ENCODE results near the gene ADARB2.

The ADARB2 gene

GRCh38 chr10:1613511-1613910 is 123.8 kb downstream of the ADARB2 start:
- no peak for DNase-seq (ENCODE audit: low spot score)

GRCh38 chr10:1612908-1613307 is 124.4 kb downstream of the ADARB2 start:
- no peak for DNase-seq (ENCODE audit: low spot score)

DNA sequence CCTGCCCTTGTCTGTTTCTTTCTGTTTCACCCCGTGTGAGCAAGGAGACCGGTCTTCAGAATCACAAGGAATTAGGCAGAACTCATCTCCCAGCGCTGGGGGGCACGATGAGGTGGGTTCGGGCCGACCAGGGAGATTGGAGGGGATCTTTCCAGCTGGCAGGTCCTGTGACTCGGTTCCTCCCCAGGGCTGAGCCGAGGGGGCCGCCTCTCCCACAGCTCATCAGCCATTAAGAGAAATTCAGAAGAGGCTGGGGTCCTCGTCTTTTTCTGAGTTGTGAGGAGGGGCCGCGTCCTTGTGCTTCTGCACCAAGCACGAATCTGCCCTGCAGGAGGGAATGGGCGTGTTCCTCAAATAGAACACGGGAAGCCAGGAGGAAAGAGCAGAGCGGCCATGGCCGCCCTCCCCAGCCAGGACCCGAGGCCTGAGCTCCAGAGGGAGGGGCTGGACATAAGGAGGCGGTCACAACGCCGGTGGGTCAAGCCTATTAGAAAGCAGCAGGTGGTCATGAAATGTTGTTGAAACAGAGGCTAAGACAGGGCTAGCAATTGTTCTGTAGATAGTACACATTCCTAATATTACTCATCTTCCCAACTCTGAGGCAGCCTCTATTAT is 125.3 kb downstream of the ADARB2 start:
- no peak for DNase-seq (ENCODE audit: low spot score)

- DNase-seq (ENCODE audit: low spot score) = no peak
These were observed 126.1 kb downstream of the ADARB2 start for GRCh38 chr10:1610986-1611770.

DNA sequence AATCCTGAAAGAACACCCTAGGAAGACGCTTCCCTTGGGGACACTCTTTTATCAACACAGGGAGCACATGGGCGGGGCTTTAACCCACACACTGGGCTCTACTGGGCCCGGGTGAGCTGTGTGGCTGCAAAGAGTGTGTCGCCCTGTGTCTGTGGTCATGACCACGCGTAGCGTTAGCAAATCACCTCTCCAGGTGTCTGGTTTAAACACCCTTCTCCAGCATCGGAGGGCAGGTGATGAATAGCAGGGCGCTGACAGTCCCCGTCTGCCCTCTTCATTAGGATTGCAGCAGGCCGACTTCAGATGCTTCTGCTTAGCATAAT is 127.7 kb downstream of the ADARB2 start:
- no peak for DNase-seq (ENCODE audit: low spot score)

- no peak for DNase-seq (ENCODE audit: low spot score)
These were observed 128.3 kb downstream of the ADARB2 start for GRCh38 chr10:1608851-1609647.

GRCh38 chr10:1608408-1608807 is 128.9 kb downstream of the ADARB2 start:
- no peak for DNase-seq (ENCODE audit: low spot score)

GRCh38 chr10:1607466-1607865 is 129.9 kb downstream of the ADARB2 start:
- no peak for DNase-seq (ENCODE audit: low spot score)

GRCh38 chr10:1605999-1606940 is 131.1 kb downstream of the ADARB2 start:
- DNase-seq (ENCODE audit: low spot score) = no peak

- DNase-seq (ENCODE audit: low spot score) = no peak
These were observed 132.2 kb downstream of the ADARB2 start for GRCh38 chr10:1605121-1605520.

GRCh38 chr10:1604246-1604645 is 133.1 kb downstream of the ADARB2 start:
- no peak for DNase-seq (ENCODE audit: low spot score)

- no peak for DNase-seq (ENCODE audit: low spot score)
These were observed 134.1 kb downstream of the ADARB2 start for GRCh38 chr10:1603181-1603580.

GRCh38 chr10:1602037-1602484 is 135.3 kb downstream of the ADARB2 start:
- DNase-seq (ENCODE audit: low spot score) = no peak

- no peak for DNase-seq (ENCODE audit: low spot score)
These were observed 135.9 kb downstream of the ADARB2 start for GRCh38 chr10:1601406-1601805.

DNA sequence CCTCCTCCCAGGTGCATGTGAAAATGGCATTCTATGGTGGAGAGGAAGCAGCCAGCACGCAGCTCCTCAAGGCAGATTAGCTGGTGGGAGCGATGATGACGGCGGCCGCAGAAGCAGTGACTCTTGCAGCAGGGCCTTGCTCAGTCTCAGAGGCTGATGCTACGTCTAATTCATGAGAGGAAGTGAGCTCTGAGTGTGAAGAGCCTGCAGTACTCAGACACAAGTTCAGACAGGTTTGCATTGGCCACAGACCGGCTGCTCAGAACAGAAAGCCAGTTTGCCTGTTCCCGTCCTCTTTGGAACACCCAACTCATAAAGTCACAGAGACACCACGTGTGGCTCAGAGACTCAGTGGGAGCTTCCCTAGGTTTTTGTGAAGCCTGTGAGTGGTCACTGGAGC is 136.5 kb downstream of the ADARB2 start:
- DNase-seq (ENCODE audit: low spot score) = no peak

DNA sequence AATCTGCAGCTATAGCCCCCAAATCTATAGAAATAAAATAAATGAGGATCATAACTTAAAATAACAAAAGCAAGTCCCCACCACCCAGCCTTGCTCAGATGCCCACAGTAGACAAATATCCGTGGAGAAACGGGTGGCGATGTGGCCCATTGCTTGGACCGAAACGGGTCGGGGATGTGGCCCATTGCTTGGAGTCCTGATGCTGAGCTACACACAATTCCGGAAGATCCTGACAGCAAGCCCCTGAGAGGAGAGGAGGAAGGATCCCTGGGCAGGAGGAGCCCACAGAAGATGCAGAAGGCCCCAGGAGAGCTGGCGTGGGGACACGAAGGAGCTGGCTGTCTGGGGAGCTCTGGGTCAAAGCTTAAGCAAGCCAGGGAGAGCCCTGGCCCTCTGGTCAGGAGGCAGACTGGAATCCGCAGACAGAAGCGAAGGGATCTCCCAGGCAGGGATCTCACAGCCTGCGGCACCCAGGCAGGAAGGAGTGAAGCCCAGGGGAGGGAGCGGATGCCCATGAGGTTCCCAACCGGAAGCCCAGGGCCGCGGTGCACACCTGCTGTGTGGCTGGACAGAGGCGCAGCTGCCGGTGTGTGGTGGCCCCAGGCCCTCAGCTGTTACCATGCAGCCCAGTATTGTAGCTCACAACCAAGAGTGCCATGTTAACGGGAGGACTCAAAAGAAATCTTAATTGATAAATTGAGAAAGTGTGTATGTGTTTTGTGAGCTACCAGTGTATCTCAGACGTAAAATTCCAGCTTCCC is 138.8 kb downstream of the ADARB2 start:
- DNase-seq (ENCODE audit: low spot score) = no peak

DNA sequence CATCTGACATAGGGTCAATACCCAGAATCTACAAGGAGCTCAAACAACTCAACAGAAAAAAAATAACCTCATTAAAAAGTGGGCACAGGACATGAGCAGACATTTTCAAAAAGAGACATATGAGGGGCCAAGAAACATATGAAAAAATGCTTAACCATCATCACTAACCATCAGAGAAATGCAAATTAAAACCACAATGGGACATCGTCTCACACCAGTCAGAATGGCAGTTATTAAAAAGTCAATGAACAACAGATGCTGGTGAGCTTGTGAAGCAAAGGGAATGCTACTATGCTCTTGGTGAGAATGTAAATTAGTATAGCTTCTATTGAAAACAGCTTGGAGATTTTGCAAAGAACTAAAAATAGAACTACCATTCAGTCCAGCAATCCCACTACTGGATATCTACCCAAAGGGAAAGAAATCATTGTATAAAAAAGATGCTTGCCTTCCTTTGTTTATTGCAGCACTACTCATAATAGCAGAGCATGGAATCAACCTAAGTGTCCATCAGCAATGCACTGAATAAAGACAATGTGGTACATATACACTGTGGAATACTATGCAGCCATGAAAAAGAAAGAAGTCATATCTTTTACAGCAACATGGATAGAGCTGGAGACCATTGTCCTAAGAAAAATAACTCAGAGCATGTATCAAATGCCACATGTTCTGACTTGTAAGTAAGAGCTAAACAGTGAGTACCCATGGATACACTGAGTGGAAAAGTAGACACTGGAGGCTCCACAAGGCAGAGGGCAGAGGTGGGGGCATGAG is 139.8 kb downstream of the ADARB2 start:
- no peak for DNase-seq (ENCODE audit: low spot score)

- no peak for DNase-seq (ENCODE audit: low spot score)
These were observed 140.7 kb downstream of the ADARB2 start for GRCh38 chr10:1596482-1597099.

DNA sequence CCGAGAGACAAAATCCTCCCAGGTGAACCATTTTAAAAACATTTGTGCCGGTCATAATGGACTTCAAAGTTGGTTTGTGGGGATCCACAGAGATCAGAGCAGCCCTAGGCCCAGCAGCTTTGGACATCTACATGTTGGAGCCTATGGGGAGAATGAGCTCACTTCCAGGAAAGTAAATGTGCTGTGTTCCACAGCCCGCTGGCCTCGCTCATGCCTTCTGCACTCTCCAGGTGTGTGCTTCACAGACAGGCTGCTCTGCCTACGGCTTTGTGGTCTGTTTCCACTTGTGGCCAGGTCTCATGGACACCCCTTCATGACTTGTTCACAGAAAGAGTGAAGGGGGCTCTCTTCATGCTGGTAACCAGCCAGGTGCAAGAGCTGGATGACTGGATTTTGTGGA is 141.6 kb downstream of the ADARB2 start:
- no peak for DNase-seq (ENCODE audit: low spot score)

GRCh38 chr10:1595242-1595600 is 142.1 kb downstream of the ADARB2 start:
- no peak for DNase-seq (ENCODE audit: low spot score)

Measured in HuH-7.5 (cell line).